ENCODE data around the gene R3HDM4.
A peak's percentile ranks its signal among the peaks of the same experiment; 100 is the strongest.

R3HDM4 gene

GRCh38 chr19:918481-919198, 5.6 kb upstream of the R3HDM4 start:
- DNase-seq, result no peak
- intact Hi-C loops (cut with DNase I), result loop anchor here (5.0 kb wide), 1 partner anchor 146 kb away; no protein-coding TSS in a partner anchor

GRCh38 chr19:918152-918437, 5.1 kb upstream of the R3HDM4 start:
- intact Hi-C loops (cut with DNase I), result loop anchor here (5.0 kb wide), 1 partner anchor 146 kb away; no protein-coding TSS in a partner anchor
- no peak for DNase-seq

GRCh38 chr19:917323-918151, 4.5 kb upstream of the R3HDM4 start, which contains the start of gene KISS1R:
Gene KISS1R (plus strand): TSS chr19:917333. CDS start chr19:917503, 170 bp downstream.
- intact Hi-C loops (cut with DNase I), result loop anchor here (5.0 kb wide), 1 partner anchor 145 kb away; no protein-coding TSS in a partner anchor
- DNase-seq, result peak in 1 of 10 donors; percentile 89

GRCh38 chr19:916645-917322, 3.8 kb upstream of the R3HDM4 start:
- no peak for DNase-seq
- intact Hi-C loops (cut with DNase I), result loop anchor here (5.0 kb wide), 1 partner anchor 144 kb away; no protein-coding TSS in a partner anchor

GRCh38 chr19:912181-913079, 589 bp downstream of the R3HDM4 start:
- no peak for DNase-seq
- intact Hi-C loops (cut with DNase I), result no loop called here

- intact Hi-C loops (cut with DNase I), result no loop called here
- no peak for DNase-seq
These were observed 1.6 kb downstream of the R3HDM4 start for GRCh38 chr19:911197-912033.

- intact Hi-C loops (cut with DNase I), result no loop called here
- DNase-seq, result no peak
These were observed 5.7 kb downstream of the R3HDM4 start for GRCh38 chr19:907183-907853.

- no peak for DNase-seq
- intact Hi-C loops (cut with DNase I), result no loop called here
These were observed 6.5 kb downstream of the R3HDM4 start for GRCh38 chr19:906480-906879.

- intact Hi-C loops (cut with DNase I), result no loop called here
- DNase-seq, result no peak
These were observed 8.5 kb downstream of the R3HDM4 start for GRCh38 chr19:904545-904944.

GRCh38 chr19:903266-903797, 9.7 kb downstream of the R3HDM4 start:
- DNase-seq, result no peak
- intact Hi-C loops (cut with DNase I), result no loop called here

- no peak for DNase-seq
- intact Hi-C loops (cut with DNase I), result no loop called here
These were observed 10.4 kb downstream of the R3HDM4 start for GRCh38 chr19:902446-903226.

GRCh38 chr19:902093-902370, 11.0 kb downstream of the R3HDM4 start:
- intact Hi-C loops (cut with DNase I), result no loop called here
- DNase-seq, result no peak

- intact Hi-C loops (cut with DNase I), result no loop called here
These were observed 11.6 kb downstream of the R3HDM4 start for GRCh38 chr19:901216-902092.

GRCh38 chr19:900302-901111, 12.5 kb downstream of the R3HDM4 start:
- no peak for DNase-seq
- intact Hi-C loops (cut with DNase I), result no loop called here

More at GRCh38 chr19:901216-902092, 11.6 kb downstream of the R3HDM4 start:
- DNase-seq, result no peak

GRCh38 chr19:900043-900301, 13.0 kb downstream of the R3HDM4 start:
- no peak for DNase-seq
- intact Hi-C loops (cut with DNase I), result no loop called here

- no peak for DNase-seq
- intact Hi-C loops (cut with DNase I), result no loop called here
These were observed 13.5 kb downstream of the R3HDM4 start for GRCh38 chr19:899336-900042.

All from posterior cingulate gyrus (tissue), 11 donors.